ENCODE results near the gene ATP6AP2.

DNA sequence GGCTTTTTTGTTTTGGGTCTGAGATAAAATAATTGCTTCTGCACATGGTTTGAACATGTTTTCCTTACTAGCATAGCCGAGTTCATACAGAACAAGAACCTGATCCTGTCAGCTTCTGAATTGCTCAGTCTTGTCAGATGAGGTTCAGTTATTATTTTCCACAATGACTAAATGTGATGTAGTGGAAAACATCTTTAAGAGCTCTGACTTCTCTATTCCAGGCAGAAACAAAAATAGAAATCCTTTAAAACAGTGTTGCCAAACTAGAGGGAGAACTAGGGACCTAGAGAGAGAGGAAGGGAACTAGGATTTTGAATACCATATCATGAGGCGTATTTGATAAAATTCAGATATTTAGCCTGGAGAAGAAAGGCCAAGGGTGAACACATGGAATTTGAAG is 2.0 kb downstream of the ATP6AP2 start:
- TF ChIP-seq CTCF (optimal IDR thresholded peaks at IDR 0.05 in 1 of 3, IDR thresholded peaks at IDR 0.05 in 1 of 3, conservative IDR thresholded peaks at IDR 0.05 in 1 of 3; ENCODE audit: extremely low read depth in 1 of 3, insufficient read depth in 2 of 3, low read length in 3 of 3) (no peak), EZH2 (IDR thresholded peaks at IDR 0.05; ENCODE audit: low read length) (no peak)
